Esophagus (tissue), 2 donors: ENCODE data around the gene SEPTIN11. TPM values are rescaled to one million over a fixed set of nuclear protein-coding genes. Genes with fewer than 3 reads are reported as not detected.

Source experiments
- H3K27ac ChIP-seq, 2 donors: one replicate each; pipeline ENCODE4 v1.5.1; 2013; ENCODE audit warnings: low read depth in 2 of 2, mild to moderate bottlenecking in 2 of 2, inconsistent platforms in 1 of 2, low read length in 1 of 2, moderate library complexity in 1 of 2
- H3K27me3 ChIP-seq, 2 donors: one replicate each; pipeline ENCODE4 v1.6.1; 2013; ENCODE audit warnings: low read length in 2 of 2, control low read depth in 1 of 2, mild to moderate bottlenecking in 1 of 2; ENCODE audit not compliant: insufficient read depth in 2 of 2, control insufficient read depth in 1 of 2
- H3K36me3 ChIP-seq, 2 donors: one replicate each; pipeline ENCODE4 v1.6.1; 2013; ENCODE audit warnings: low read length in 1 of 2; ENCODE audit not compliant: control insufficient read depth in 2 of 2, insufficient read depth in 2 of 2
- H3K4me1 ChIP-seq, 2 donors: one replicate each; pipeline ENCODE4 v1.6.1; 2013; ENCODE audit warnings: low read length in 1 of 2; ENCODE audit not compliant: control insufficient read depth in 2 of 2, insufficient read depth in 2 of 2
- H3K4me3 ChIP-seq, 2 donors: one replicate each; pipeline ENCODE4 v1.5.1; 2013; ENCODE audit warnings: low read length in 2 of 2, mild to moderate bottlenecking in 2 of 2, low read depth in 1 of 2, moderate library complexity in 1 of 2
- H3K9me3 ChIP-seq, 2 donors: one replicate each; pipeline ENCODE4 v1.6.1; 2013; ENCODE audit warnings: mild to moderate bottlenecking in 2 of 2, low read depth in 1 of 2, low read length in 1 of 2, moderate library complexity in 1 of 2; ENCODE audit not compliant: control insufficient read depth in 2 of 2, insufficient read depth in 1 of 2
- WGBS, 2 donors: extraction: QIAGEN DNeasy Blood & Tissue Kit; methylation state at CpG; one replicate each; pipeline ENCODE4 v1.1.7; 2013; 5-methylcytosine and 5-hydroxymethylcytosine counted together
- polyA plus RNA-seq, 2 donors: library from polyadenylated mRNA; stranded (reverse); fragments of 200-250 nt; gene quantifications; one replicate each; pipeline ENCODE4 v1.2.3, GENCODE V29; 2013
- donor health status: healthy with polysubstance abuse.
- donor health status: Bipolar disorder and iron deficiency.

Gene SEPTIN11
- 1 to 10 TPM; 7.4 to 9.5 TPM for polyA plus RNA-seq

- Histone ChIP-seq H3K27ac (peak within 1 kb of the TSS; percentile 83 to 87), H3K4me1 (peaks cover 0 to 10% of the 10 kb centered on the region in 2 donors), H3K4me3 (peak within 1 kb of the TSS; percentile 73 to 83), H3K36me3 (no peaks in the 10 kb centered on the region), H3K9me3 (no peaks in the 10 kb centered on the region), H3K27me3 (no peaks in the 10 kb centered on the region)
- WGBS, 2 donors: 0% methylated on average over 84 to 87 of the region's 87 CpGs
Measured at GRCh38 chr4:76949276-76950051, at the start of gene SEPTIN11. Gene SEPTIN11 (plus strand): TSS chr4:76949752. CDS start chr4:76949904, 152 bp downstream.

GRCh38 chr4:76902233-76902890 is 47.2 kb upstream of the SEPTIN11 start:
- no peaks in the 10 kb centered on the region for H3K36me3 ChIP-seq
- no peak overlapping the region for H3K27ac ChIP-seq
- no peaks in the 10 kb centered on the region for H3K27me3 ChIP-seq
- H3K4me1 ChIP-seq: no peaks in the 10 kb centered on the region
- H3K4me3 ChIP-seq: no peak overlapping the region
- WGBS, 2 donors: 65 to 68% methylated on average over 3 of the region's 3 CpGs
- H3K9me3 ChIP-seq: no peaks in the 10 kb centered on the region

- no peak overlapping the region for H3K27ac ChIP-seq
- WGBS, 2 donors: 75 to 77% methylated on average over 4 of the region's 4 CpGs
- no peak overlapping the region for H3K4me3 ChIP-seq
- no peaks in the 10 kb centered on the region for H3K27me3 ChIP-seq
- H3K9me3 ChIP-seq: no peaks in the 10 kb centered on the region
- no peaks in the 10 kb centered on the region for H3K36me3 ChIP-seq
- no peaks in the 10 kb centered on the region for H3K4me1 ChIP-seq
Measured at GRCh38 chr4:76904646-76905190, 44.8 kb upstream of the SEPTIN11 start.

GRCh38 chr4:76905521-76905920 is 44.0 kb upstream of the SEPTIN11 start:
- no peak overlapping the region for H3K27ac ChIP-seq
- H3K9me3 ChIP-seq: no peaks in the 10 kb centered on the region
- no peak overlapping the region for H3K4me3 ChIP-seq
- no peaks in the 10 kb centered on the region for H3K36me3 ChIP-seq
- no peaks in the 10 kb centered on the region for H3K4me1 ChIP-seq
- no peaks in the 10 kb centered on the region for H3K27me3 ChIP-seq
- 63 to 80% methylated on average over 1 of the region's 1 CpG for WGBS, 2 donors

- 94 to 100% methylated on average over 1 of the region's 1 CpG for WGBS, 2 donors
- no peaks in the 10 kb centered on the region for H3K36me3 ChIP-seq
Measured at GRCh38 chr4:76909711-76910110, 39.8 kb upstream of the SEPTIN11 start.

GRCh38 chr4:76920715-76921114 is 28.8 kb upstream of the SEPTIN11 start:
- no peak overlapping the region for H3K27ac ChIP-seq
- no peaks in the 10 kb centered on the region for H3K9me3 ChIP-seq
- H3K36me3 ChIP-seq: no peaks in the 10 kb centered on the region
- H3K4me1 ChIP-seq: no peaks in the 10 kb centered on the region
- no peak overlapping the region for H3K4me3 ChIP-seq
- no peaks in the 10 kb centered on the region for H3K27me3 ChIP-seq

More at GRCh38 chr4:76909711-76910110, 39.8 kb upstream of the SEPTIN11 start:
- Histone ChIP-seq H3K4me3 (no peak overlapping the region), H3K4me1 (no peaks in the 10 kb centered on the region), H3K27me3 (no peaks in the 10 kb centered on the region), H3K27ac (no peak overlapping the region), H3K9me3 (no peaks in the 10 kb centered on the region)

GRCh38 chr4:76923619-76924357 is 25.8 kb upstream of the SEPTIN11 start:
- 78 to 92% methylated on average over 5 of the region's 5 CpGs for WGBS, 2 donors
- H3K9me3 ChIP-seq: no peaks in the 10 kb centered on the region
- no peaks in the 10 kb centered on the region for H3K4me1 ChIP-seq
- no peaks in the 10 kb centered on the region for H3K36me3 ChIP-seq
- H3K4me3 ChIP-seq: no peak overlapping the region
- no peaks in the 10 kb centered on the region for H3K27me3 ChIP-seq
- H3K27ac ChIP-seq: no peak overlapping the region

- no peaks in the 10 kb centered on the region for H3K9me3 ChIP-seq
- 85 to 96% methylated on average over 6 of the region's 6 CpGs for WGBS, 2 donors
- H3K4me3 ChIP-seq: no peak overlapping the region
- H3K27ac ChIP-seq: no peak overlapping the region
- no peaks in the 10 kb centered on the region for H3K27me3 ChIP-seq
- no peaks in the 10 kb centered on the region for H3K4me1 ChIP-seq
- no peaks in the 10 kb centered on the region for H3K36me3 ChIP-seq
Measured at GRCh38 chr4:76926841-76927240, 22.7 kb upstream of the SEPTIN11 start.

- Histone ChIP-seq H3K27me3 (no peaks in the 10 kb centered on the region), H3K27ac (no peak overlapping the region), H3K36me3 (no peaks in the 10 kb centered on the region), H3K4me1 (no peaks in the 10 kb centered on the region), H3K4me3 (no peak overlapping the region), H3K9me3 (no peaks in the 10 kb centered on the region)
- 52 to 54% methylated on average over 2 of the region's 2 CpGs for WGBS, 2 donors
Measured at GRCh38 chr4:76930685-76931084, 18.9 kb upstream of the SEPTIN11 start.
